GM18858 (cell line): ENCODE measurements around the gene MX1.

Source experiments
- ATAC-seq: cut with Tn5 transposase; IDR thresholded peaks from one replicate; pipeline ENCODE4 v1.9.1; 2021; ENCODE audit not compliant: unreplicated experiment

Gene MX1

DNA sequence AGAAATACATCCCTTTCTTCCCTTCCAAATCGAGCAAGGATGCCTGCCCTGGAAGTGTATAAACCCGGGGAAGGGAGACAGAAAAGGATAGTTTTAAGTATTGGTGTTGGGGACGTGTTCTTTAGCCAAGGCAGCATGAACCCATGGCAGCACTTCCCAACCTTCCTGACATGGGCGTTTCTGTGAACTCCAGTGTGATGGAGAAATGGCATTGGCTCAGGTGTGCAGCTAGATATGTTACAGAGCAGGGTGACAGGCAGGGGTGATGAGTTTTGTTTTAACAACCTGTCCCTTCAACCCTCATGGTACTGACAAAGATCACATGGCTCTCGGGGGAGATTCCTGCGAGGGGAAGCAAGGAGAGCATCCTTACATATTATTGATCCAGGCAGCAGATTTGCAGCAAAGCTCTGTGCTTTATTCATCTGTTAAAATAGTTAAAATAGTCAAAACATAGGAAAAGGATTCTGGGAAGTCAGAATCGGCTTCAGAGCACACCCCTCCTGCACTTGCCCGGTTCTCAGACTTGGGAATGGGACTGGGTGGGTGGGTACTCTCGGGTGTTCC, 4.0 kb downstream of the MX1 start:
- ATAC-seq = no peak

DNA sequence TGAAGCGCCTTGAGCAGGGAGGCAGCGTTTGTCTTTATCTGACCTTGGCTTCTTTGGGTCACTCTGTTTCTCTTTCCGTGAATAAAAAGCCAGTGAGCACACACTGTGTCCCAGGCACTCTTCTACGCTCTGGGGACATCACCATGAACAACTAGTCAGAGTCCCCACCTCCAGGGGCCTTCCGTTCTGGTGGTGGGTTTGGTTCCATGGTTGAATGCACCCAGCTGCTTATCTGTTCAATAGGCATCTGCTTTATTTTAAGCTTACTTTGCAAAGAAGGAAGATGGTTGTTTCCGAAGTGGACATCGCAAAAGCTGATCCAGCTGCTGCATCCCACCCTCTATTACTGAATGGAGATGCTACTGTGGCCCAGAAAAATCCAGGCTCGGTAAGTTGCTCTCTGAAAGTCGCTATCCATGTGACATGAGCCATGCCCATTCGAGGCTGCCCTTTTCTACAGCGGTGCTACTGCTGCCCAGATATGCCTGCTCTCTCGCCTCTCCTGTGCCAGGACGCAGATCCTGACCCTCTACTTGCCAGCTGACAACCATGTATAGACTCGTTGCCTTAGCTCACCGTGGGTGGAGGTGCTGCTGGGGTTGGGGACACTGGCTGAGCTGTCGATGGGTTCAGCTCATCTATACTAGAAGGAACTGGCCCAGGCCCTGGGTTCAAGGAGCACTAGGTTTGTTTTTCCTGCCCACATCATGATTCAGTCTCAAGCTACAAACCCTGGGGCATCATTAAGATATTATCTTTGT, 5.9 kb downstream of the MX1 start:
- ATAC-seq = peak; percentile 63

DNA sequence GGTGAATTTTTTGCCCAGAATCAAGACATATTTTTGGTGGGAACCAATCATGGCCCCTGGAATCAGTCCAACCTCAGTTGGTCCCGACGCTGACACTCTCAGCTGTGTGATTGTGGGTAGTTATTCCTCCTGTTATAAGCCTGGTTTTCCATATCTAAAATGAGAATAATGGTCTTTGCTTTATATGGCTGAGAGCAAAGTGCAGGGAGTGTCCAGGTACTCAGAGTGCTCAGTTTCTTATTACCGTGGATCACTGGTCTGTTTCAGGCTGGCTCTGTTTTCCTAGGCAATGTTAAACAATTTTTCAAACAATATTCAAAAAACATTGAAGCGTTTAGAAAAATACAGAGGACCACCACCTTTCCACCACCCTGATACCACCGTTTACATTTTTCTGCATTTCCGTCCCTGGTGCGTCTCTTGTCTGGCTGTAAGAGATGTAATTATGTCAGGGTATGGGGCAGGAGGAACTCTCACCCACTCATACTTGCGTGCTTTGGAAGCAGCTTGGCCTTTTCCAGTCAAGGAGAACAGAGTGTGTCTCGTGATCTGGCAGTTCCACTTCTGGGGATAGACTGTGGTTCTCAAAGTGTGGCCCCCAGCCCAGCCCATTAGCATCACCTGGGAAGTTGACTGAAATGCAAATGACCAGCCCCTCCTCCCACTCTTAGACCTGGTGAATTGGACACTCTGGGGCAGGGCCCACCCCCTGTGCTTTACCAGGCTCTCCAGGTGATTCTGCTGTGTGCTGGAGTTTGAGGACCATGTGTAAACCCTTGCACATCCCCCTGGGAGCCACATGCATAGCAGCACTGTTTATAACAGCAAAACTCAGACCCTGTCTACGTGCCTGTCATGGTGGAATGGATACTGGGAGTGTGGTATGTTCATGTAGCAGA, 6.8 kb downstream of the MX1 start:
- no peak for ATAC-seq

GRCh38 chr21:41433566-41433965, 7.5 kb downstream of the MX1 start:
- no peak for ATAC-seq

DNA sequence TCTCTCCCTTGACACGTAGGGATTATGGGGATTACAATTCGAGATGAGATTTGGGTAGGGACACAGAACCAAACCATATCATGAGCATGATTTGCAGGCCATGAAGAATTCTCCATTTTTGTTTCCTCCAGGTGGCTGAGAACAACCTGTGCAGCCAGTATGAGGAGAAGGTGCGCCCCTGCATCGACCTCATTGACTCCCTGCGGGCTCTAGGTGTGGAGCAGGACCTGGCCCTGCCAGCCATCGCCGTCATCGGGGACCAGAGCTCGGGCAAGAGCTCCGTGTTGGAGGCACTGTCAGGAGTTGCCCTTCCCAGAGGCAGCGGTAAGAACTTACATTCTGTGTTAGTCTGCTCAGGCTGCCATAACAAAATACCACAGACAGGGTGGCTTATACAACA, 9.7 kb downstream of the MX1 start:
- ATAC-seq = no peak

DNA sequence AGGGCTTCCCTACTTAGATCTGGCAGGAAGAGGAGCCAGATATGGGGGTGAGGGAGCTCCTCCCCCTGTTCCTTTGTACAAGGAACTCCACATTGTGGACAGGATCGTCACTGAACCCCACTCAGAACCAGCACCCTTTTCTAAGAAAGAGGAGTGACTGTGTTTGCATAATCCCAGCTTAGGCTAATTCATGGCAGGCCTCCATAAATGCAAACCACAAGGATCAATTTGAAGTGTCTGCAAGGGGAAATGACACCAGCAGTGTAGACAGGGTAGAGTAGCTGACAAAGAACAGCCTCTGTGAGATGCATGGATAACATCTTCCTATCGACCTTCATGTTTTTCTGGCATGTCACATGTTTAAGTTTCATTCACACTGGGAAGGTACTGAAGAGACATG, 11.7 kb downstream of the MX1 start:
- ATAC-seq = no peak

- ATAC-seq = no peak
Measured at GRCh38 chr21:41438425-41439113, 12.5 kb downstream of the MX1 start.

DNA sequence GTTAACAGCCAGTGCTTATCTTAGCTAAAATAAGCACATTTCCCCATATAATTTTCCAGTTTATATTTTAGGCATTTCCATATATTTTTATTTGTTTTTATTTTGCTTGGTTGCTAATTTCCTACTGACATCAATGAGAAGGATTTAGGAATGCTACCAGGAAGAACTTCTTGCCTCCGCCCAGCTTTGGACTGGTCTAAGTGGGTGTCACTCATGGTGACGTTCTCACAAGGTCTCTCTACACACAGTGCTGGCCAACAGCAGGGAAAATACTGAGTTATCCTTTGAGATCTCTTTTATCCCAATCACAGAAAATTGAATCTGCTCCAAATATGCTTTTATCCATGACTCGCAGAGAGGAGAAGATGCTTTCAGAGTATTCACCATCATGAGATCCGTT, 13.2 kb downstream of the MX1 start:
- ATAC-seq = no peak

- ATAC-seq = no peak
Measured at GRCh38 chr21:41441546-41441945, 15.5 kb downstream of the MX1 start.

GRCh38 chr21:41442481-41443186, 16.6 kb downstream of the MX1 start:
- ATAC-seq = no peak

DNA sequence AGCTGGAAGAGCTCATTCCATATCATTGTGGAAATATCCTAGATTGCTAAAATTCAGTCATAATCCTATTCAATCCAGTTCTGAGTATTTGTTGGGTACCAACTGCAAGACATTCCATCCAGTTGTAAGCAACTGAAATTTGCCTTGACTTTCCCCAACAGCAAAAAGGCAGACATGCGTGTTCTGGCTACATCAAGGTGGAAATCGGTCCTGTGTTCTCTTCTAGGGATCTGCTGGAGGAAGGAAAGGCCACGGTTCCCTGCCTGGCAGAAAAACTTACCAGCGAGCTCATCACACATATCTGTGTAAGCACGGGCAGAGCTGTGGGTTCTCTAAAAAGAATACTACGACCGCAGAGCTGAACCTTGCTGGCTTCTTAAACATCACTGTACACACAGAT, 17.5 kb downstream of the MX1 start:
- ATAC-seq = no peak

DNA sequence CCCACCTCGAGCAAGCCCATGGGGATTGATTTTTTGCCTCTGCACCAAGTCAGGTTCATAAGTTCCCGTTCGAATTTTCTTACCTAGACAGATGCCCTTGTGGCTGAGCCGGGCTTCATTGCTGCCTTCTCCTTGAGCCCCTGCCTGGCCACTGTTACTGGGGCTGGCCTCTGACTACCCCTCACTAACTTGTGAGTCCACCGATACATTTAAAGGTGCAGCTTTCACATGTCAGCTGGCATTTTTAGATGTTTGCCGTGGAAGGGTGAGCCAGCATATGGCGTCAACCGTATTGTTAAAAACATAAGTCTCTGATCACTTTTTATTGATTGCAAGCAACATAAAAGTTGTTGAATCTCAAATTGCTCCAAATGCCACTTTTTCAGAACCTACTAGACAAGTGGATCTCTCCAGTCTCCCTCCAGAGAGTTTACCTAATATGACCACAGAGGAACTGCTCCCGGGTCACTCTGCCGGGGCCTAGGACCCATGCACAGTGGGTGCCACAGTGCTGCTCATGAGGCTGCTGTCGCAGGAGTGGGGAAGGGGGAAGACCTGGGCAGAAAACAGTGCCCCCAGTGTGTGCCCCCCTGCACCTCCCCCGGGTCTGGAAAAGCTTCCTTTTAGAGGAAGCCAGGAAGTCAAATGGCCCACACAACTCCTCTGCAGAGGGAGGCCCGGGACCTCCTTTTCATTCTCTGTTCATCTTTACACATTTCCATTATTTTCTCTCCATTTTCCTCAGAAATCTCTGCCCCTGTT, 18.8 kb downstream of the MX1 start:
- ATAC-seq = no peak

DNA sequence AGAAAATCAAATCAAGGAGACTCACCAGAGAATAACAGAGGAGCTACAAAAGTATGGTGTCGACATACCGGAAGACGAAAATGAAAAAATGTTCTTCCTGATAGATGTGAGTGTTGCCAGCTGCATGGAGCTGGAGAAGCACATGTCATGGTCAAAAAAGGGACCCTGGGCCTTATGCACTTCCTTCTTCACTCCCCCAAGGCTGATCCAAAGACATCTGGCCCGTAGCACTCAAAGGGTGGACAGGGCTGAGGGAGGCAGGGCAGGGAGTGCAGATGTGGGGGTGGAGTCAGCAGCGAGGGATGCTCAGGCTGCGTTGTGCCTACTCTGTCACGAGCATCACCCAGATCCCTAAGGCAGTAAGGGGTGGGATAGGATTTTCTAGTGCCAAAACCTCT, 19.4 kb downstream of the MX1 start:
- ATAC-seq = no peak

DNA sequence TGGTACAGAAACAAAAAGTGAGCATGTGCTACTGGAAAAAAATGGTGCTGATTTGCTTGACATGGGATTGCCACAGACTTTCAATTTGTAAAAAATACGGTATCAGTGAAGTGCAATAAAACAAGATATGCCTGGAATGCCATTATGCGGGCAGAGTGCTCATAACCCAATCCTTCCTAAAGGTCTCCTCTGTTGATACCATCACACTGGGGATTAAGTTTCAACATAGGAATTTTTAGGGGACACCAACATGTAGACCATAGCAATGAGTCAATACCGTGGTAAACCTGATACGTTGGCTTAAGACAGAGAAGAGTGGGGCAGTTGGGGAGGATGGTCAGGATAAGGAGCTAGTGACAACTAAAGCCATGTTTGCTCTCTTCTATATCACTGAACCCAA, 20.5 kb downstream of the MX1 start:
- ATAC-seq = no peak

DNA sequence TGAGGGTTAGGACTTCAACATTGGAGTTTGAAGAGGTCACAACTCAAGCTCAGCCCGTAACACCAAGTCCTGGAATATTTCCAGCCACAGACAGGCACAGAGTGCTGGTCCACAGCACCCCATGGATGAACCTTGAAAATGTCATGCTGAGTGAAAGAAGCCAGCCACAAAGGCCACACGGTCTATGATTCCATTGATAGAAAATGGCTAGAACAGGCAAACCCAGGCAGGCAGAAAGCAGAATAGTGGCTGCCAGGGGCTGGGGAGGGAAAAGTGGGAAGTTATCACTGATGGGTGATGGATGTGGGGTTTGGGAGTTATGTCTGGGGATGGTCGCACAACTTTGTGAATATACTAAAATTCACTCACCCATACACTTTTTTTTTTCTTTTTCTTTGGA, 21.3 kb downstream of the MX1 start:
- ATAC-seq = no peak

DNA sequence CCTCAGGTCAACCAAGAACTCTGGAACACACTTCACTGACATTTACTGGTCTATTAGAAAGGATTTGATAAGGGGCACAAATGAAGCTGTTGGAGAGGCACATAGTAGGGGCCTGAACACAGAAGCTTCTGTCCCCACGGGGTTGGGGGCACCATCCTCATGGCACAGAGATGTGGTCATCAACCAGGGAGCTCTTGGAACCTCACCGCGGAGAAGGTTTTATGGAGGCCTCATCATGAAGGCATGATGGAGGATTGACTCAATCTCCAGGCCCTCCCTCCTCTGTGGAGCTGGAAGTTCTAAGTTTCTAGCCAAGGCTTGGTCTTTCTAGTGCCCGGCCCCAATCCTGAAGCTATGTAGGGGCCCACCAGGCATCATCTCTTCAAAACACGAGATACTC, 23.6 kb downstream of the MX1 start:
- no peak for ATAC-seq

GRCh38 chr21:41451753-41452676, 26.0 kb downstream of the MX1 start:
- ATAC-seq = no peak

DNA sequence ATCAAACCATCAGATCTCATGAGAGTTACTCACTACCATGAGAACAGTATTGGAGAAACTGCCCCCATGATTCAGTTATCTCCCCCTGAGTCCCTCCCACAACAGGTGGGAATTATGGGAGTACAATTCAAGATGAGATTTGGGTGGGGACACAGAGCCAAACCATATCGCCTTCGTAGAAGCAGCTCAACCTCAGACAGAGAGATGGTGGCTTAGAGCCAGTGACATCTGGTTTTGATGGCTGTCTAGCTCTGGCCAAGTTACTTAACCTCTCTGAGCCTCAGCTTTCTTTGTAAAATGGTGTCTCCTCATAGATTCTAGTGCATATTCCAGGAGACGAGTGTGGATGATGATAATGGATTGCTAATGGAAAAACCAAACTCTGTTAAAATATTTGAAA, 27.2 kb downstream of the MX1 start:
- ATAC-seq = no peak

DNA sequence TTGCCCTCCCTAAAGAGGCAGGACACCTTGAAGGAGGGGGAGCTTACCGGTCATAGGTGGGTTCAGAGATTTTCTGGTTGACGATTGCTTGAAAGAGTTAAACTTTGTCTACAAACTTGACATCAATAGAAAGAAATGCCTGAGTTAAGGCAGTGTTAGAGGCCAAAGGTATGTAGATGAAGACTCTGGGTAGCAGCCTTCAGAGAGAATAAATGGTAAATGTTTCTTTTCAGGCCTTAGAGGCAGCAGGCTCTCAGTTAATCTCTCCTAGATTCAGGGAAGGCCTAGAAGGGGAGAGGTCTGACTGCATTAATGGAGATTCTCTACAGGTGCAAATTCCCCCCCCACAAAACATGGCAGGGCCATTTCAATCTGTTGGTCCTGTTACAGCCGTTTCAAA, 27.7 kb downstream of the MX1 start:
- ATAC-seq = no peak
